Gastroesophageal sphincter (tissue), 4 donors: Measurements from ENCODE around the gene GTF2A1. TPM values are rescaled to one million over a fixed set of nuclear protein-coding genes. Genes with fewer than 3 reads are reported as not detected.

Source experiments
- ATAC-seq: fragments of 150-250 bp; one replicate; pipeline ENCODE4 v1.9.1; 2016; ENCODE audit warnings: mild to moderate bottlenecking, moderate library complexity
- H3K27ac ChIP-seq, 4 donors: fragments of 200-600 bp; sonication (generic) in 3 of 4; 1 replicate in 3 of 4; 2 replicates in 1 of 4; pipeline ENCODE4 v1.5.1; 2016 to 2019
- H3K27me3 ChIP-seq: fragments of 200-600 bp; sonication (generic); one replicate; pipeline ENCODE4 v1.5.1; 2019
- H3K36me3 ChIP-seq, 2 donors: fragments of 200-600 bp; sonication (generic); one replicate each; pipeline ENCODE4 v1.5.1; 2019; ENCODE audit warnings: control low read depth in 1 of 2
- H3K4me1 ChIP-seq, 3 donors: fragments of 200-600 bp; sonication (generic); 1 replicate in 2 of 3; 2 replicates in 1 of 3; pipeline ENCODE4 v1.5.1; 2016 to 2019; ENCODE audit warnings: control low read depth in 2 of 3
- H3K4me3 ChIP-seq, 2 donors: fragments of 200-600 bp; sonication (generic); one replicate each; pipeline ENCODE4 v1.5.1; 2019; ENCODE audit warnings: mild to moderate bottlenecking in 1 of 2, moderate library complexity in 1 of 2
- H3K9me3 ChIP-seq, 3 donors: fragments of 200-600 bp; sonication (generic); one replicate each; pipeline ENCODE4 v1.5.1; 2017 to 2019; ENCODE audit warnings: control low read depth in 2 of 3
- CTCF ChIP-seq, 4 experiments: fragments of 200-600 bp in 2 of 4; fragments of 450-650 bp in 2 of 4; sonication (generic) in 1 of 4; IDR thresholded peaks; one replicate each; pipeline ENCODE4 v1.5.1; 2017 to 2019; ENCODE audit warnings: antibody characterized with exemption in 4 of 4, mild to moderate bottlenecking in 2 of 4, moderate library complexity in 2 of 4
- EP300 ChIP-seq: sonication (generic); formaldehyde crosslinking; IDR thresholded peaks from one replicate; pipeline ENCODE4 v1.6.1; 2017; ENCODE audit warnings: antibody characterized with exemption, mild to moderate bottlenecking
- POLR2A ChIP-seq, 2 donors: fragments of 450-650 bp; IDR thresholded peaks; one replicate each; pipeline ENCODE4 v1.6.1; 2017; ENCODE audit warnings: antibody characterized with exemption in 2 of 2, mild to moderate bottlenecking in 2 of 2, moderate library complexity in 1 of 2
- POLR2AphosphoS5 ChIP-seq: sonication (generic); formaldehyde crosslinking; IDR thresholded peaks from one replicate; pipeline ENCODE4 v1.6.1; 2017; ENCODE audit warnings: antibody characterized with exemption
- WGBS, 2 donors: methylation state at CpG; one replicate each; pipeline ENCODE4 v1.1.5; 2018; ENCODE audit warnings: low coverage in 1 of 2; 5-methylcytosine and 5-hydroxymethylcytosine counted together
- total RNA-seq, 4 donors: library from RNA; depleted of rRNA; stranded (reverse); fragments of >200 nt; gene quantifications; one replicate each; pipeline ENCODE4 v1.1.0, GENCODE V29; 2016

The GTF2A1 gene
- total RNA-seq, 4 donors from 2014 or later = 28.0 to 40.0 (median 30.5) TPM

- 85% methylated on average over 4 to 5 of the region's 6 CpGs for WGBS, 2 donors
- ATAC-seq = no peak
- no peak overlapping the region for H3K27ac ChIP-seq
- TF ChIP-seq POLR2AphosphoS5 (no peak), EP300 (no peak), POLR2A (IDR thresholded peaks at IDR 0.05) (no peak), CTCF (IDR thresholded peaks at IDR 0.05) (no peak)
- no peak overlapping the region for H3K4me3 ChIP-seq
- H3K4me1 ChIP-seq = no peaks in the 10 kb centered on the region
- H3K9me3 ChIP-seq = peaks cover 0 to 9% (median 0%) of the 10 kb centered on the region in 3 donors
- H3K36me3 ChIP-seq = no peaks in the 10 kb centered on the region
- no peaks in the 10 kb centered on the region for H3K27me3 ChIP-seq
Measured at GRCh38 chr14:81138429-81138828, 82.3 kb downstream of the GTF2A1 start.

GRCh38 chr14:81137316-81137715 lies 83.4 kb downstream of the GTF2A1 start:
- Histone ChIP-seq H3K27me3 (no peaks in the 10 kb centered on the region), H3K36me3 (no peaks in the 10 kb centered on the region), H3K4me3 (no peak overlapping the region), H3K27ac (no peak overlapping the region), H3K4me1 (no peaks in the 10 kb centered on the region), H3K9me3 (peaks cover 0 to 9% (median 0%) of the 10 kb centered on the region in 3 donors)
- WGBS, 2 donors = 57 to 67% methylated on average over 1 to 2 of the region's 2 CpGs
- no peak for ATAC-seq
- no peak for TF ChIP-seq POLR2A (IDR thresholded peaks at IDR 0.05)
- no peak for TF ChIP-seq CTCF (IDR thresholded peaks at IDR 0.05)
- no peak for TF ChIP-seq POLR2AphosphoS5
- no peak for TF ChIP-seq EP300

- no peak for ATAC-seq
Measured at GRCh38 chr14:81133400-81133799, 87.4 kb downstream of the GTF2A1 start.

GRCh38 chr14:81132468-81132867 lies 88.3 kb downstream of the GTF2A1 start:
- no peak overlapping the region for H3K4me3 ChIP-seq
- H3K36me3 ChIP-seq = no peaks in the 10 kb centered on the region
- ATAC-seq = no peak
- TF ChIP-seq POLR2AphosphoS5 (no peak), CTCF (IDR thresholded peaks at IDR 0.05) (no peak), EP300 (no peak), POLR2A (IDR thresholded peaks at IDR 0.05) (no peak)
- H3K4me1 ChIP-seq = no peaks in the 10 kb centered on the region
- no peak overlapping the region for H3K27ac ChIP-seq
- peaks cover 0 to 9% (median 0%) of the 10 kb centered on the region in 3 donors for H3K9me3 ChIP-seq
- no peaks in the 10 kb centered on the region for H3K27me3 ChIP-seq
- 47 to 63% methylated on average over 3 of the region's 3 CpGs for WGBS, 2 donors

More at GRCh38 chr14:81133400-81133799, 87.4 kb downstream of the GTF2A1 start:
- no peak overlapping the region for H3K4me3 ChIP-seq
- H3K4me1 ChIP-seq = no peaks in the 10 kb centered on the region
- no peaks in the 10 kb centered on the region for H3K27me3 ChIP-seq
- H3K36me3 ChIP-seq = no peaks in the 10 kb centered on the region
- TF ChIP-seq EP300 = no peak
- TF ChIP-seq POLR2A (IDR thresholded peaks at IDR 0.05) = no peak
- no peak for TF ChIP-seq CTCF (IDR thresholded peaks at IDR 0.05)
- no peak for TF ChIP-seq POLR2AphosphoS5
- 72 to 80% methylated on average over 2 of the region's 2 CpGs for WGBS, 2 donors
- H3K9me3 ChIP-seq = peaks cover 0 to 9% (median 0%) of the 10 kb centered on the region in 3 donors
- H3K27ac ChIP-seq = no peak overlapping the region

GRCh38 chr14:81129242-81129641 lies 91.5 kb downstream of the GTF2A1 start:
- ATAC-seq = no peak
- WGBS, 2 donors = 76 to 90% methylated on average over 1 of the region's 1 CpG
- H3K27ac ChIP-seq = no peak overlapping the region

More at GRCh38 chr14:81129242-81129641, 91.5 kb downstream of the GTF2A1 start:
- no peak overlapping the region for H3K4me3 ChIP-seq
- H3K36me3 ChIP-seq = no peaks in the 10 kb centered on the region
- no peaks in the 10 kb centered on the region for H3K9me3 ChIP-seq
- H3K4me1 ChIP-seq = no peaks in the 10 kb centered on the region
- TF ChIP-seq POLR2AphosphoS5 (no peak), POLR2A (IDR thresholded peaks at IDR 0.05) (no peak), CTCF (IDR thresholded peaks at IDR 0.05) (no peak), EP300 (no peak)
- no peaks in the 10 kb centered on the region for H3K27me3 ChIP-seq
